Epithelial cell of prostate (primary cell): ENCODE data around the gene LRP8.
A peak's percentile ranks its signal among the peaks of the same experiment; 100 is the strongest.

ENCODE experiments used
- DNase-seq: peaks from one replicate; pipeline ENCODE4 v3.0.0-alpha.2; 2011; ENCODE audit warnings: low read depth, low spot score
- H3K27ac ChIP-seq: fragments of 450-650 bp; 2 replicates; pipeline ENCODE4 v1.5.1; 2017; ENCODE audit warnings: mild to moderate bottlenecking

Gene LRP8

DNA sequence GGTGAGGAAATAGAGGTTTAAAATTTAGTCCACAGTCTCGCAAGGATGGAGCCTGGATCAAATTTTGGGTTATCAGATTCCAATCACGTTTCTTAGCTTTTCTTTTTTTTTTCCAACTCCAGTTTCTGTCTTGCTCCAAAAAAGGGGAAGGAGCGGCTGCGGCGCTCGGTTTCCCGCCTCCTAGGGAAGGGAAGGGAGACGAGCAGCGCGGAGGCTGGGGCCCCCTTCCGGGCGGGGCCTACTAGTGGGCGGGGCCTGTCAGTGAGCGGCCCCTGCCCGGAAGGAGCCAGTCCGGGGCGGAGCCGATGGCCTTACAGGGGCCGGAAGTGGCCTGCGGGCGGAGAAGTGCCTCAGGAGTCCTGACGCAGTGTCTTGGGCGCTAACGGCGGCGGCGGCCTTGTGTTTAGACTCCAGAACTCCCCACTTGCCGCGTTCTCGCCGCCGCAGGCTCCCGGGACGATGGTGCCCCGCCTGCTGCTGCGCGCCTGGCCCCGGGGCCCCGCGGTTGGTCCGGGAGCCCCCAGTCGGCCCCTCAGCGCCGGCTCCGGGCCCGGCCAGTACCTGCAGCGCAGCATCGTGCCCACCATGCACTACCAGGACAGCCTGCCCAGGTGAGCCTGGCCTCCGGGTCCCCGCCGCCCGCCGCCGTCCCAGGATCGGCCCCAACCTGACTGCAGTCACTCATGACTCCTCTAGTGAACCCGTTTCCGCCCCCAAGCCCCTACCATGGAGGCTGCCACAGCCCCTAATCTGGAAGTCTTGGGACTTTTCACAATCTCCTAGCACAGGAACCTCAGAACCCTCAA, 131.2 kb downstream of the LRP8 start, which contains the start of gene CPT2:
Gene CPT2 (plus strand): TSS at position 340 of the 806 bp plus-strand sequence. CDS start 120 bp downstream, at position 460.
- DNase-seq, result no peak
- peak within 1 kb of the TSS; percentile 80 for H3K27ac ChIP-seq

DNA sequence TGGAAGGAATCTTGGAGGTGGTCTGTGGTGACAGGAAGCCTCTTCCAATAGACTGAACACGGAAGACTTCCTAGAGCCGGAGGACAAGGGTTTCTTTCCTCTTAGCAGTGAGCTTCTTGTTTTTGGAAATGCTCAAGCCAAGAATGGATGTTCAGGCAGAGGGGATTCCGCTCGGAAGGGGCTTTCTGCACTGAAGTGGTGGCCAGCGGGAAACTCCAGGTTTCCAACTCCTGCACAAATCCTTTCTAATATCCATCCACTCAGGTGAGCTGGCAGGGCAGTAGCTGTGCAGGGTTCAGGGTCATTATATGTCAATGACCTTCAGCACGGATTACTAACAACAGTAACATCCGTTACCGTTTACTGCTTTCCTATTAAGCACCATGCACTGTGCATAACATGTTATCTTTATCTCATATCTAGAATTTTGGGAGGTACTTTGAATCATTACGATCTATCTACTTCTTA, 131.8 kb downstream of the LRP8 start:
- H3K27ac ChIP-seq, result peak overlapping the region; percentile 80
- no peak for DNase-seq

DNA sequence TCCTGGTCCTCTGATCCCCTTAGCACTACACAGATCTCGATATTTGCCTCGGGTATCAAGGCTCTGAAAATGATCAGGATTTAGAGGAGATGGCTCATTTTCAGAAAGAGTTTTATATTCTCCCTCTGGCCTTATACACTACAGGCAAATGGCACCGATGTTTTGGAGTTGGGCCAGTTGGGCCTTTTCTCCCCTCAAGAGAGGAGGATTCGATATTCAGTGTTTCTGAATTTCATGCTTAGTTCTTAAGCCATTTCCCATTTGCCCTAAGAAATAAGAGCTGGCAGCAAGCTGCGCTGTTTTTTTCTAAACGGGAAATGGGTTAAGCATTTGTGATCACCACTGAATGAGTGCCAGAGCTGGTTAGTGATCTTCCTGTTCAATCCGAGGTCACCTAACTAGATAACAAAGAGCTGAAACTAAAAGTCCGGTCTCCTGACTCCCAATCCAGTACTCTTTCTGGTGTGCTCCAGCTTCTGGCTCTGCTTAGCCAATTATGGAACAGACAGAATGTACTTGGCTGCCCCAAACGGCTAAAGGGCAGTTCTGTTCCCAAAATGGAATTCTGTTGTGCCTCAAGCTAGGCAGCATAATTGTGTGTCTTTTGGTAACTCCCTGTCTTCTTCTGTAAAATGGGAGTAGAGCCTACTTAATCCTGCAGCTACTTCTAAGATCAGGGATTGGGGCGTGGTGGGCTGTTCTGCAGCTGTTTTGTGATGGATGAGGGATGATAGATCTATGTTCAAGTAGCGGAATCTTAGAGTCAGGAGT, 132.4 kb downstream of the LRP8 start:
- DNase-seq, result no peak
- H3K27ac ChIP-seq, result no peak overlapping the region
